DMS79 (cell line): ENCODE measurements around the gene ABL2.
"Not testable (repeated sequence)": the region's sequence is repeated elsewhere in the genome, so short reads cannot be mapped to it uniquely, and the experiment has no call there.

Experiments used
- DNase-seq: peaks from one replicate; lab custom pipeline; 2025; lab: John Stamatoyannopoulos, UW

The ABL2 gene

GRCh38 chr1:179169616-179170467, 59.6 kb downstream of the ABL2 start:
- no peak for DNase-seq

- no peak for DNase-seq
Measured at GRCh38 chr1:179168536-179168935, 60.9 kb downstream of the ABL2 start.

- no peak for DNase-seq
Measured at GRCh38 chr1:179167955-179168354, 61.5 kb downstream of the ABL2 start.

- DNase-seq, result no peak
Measured at GRCh38 chr1:179167418-179167777, 62.1 kb downstream of the ABL2 start.

GRCh38 chr1:179166663-179167417, 62.6 kb downstream of the ABL2 start:
- no peak for DNase-seq

- no peak for DNase-seq
Measured at GRCh38 chr1:179164494-179164893, 65.0 kb downstream of the ABL2 start.

- no peak for DNase-seq
Measured at GRCh38 chr1:179156708-179157107, 72.8 kb downstream of the ABL2 start.

GRCh38 chr1:179156026-179156425, 73.5 kb downstream of the ABL2 start:
- no peak for DNase-seq

- DNase-seq, result no peak
Measured at GRCh38 chr1:179155615-179156014, 73.9 kb downstream of the ABL2 start.

GRCh38 chr1:179154437-179154836, 75.0 kb downstream of the ABL2 start:
- DNase-seq, result no peak

- no peak for DNase-seq
Measured at GRCh38 chr1:179153217-179153616, 76.3 kb downstream of the ABL2 start.

- DNase-seq, result no peak
Measured at GRCh38 chr1:179151908-179152682, 77.4 kb downstream of the ABL2 start.

GRCh38 chr1:179146911-179147310, 82.6 kb downstream of the ABL2 start:
- DNase-seq, result no peak

GRCh38 chr1:179146476-179146875, 83.0 kb downstream of the ABL2 start:
- DNase-seq, result no peak

GRCh38 chr1:179145521-179145920, 84.0 kb downstream of the ABL2 start:
- DNase-seq, result no peak

GRCh38 chr1:179144626-179145025, 84.9 kb downstream of the ABL2 start:
- DNase-seq, result no peak

- DNase-seq, result no peak
Measured at GRCh38 chr1:179143322-179143721, 86.2 kb downstream of the ABL2 start.

- DNase-seq, result no peak
Measured at GRCh38 chr1:179142889-179143299, 86.6 kb downstream of the ABL2 start.

GRCh38 chr1:179141592-179142251, 87.8 kb downstream of the ABL2 start:
- DNase-seq, result no peak

GRCh38 chr1:179138755-179139154, 90.7 kb downstream of the ABL2 start:
- DNase-seq, result not testable (repeated sequence)

GRCh38 chr1:179137617-179138255, 91.7 kb downstream of the ABL2 start:
- no peak for DNase-seq
